SK-N-SH treated with all-trans-retinoic acid at 6 μM for 48 hours (cell line): ENCODE data around the gene CLEC2B.

Source experiments
- CSDC2 ChIP-seq: fragments of 250-450 bp; sonication (Bioruptor Pico); IDR thresholded peaks from 2 replicates; pipeline ENCODE4 v1.5.0; 2020; ENCODE audit warnings: mild to moderate bottlenecking, moderate library complexity
- OSR1 ChIP-seq: fragments of 250-450 bp; sonication (Bioruptor Pico); IDR thresholded peaks from 2 replicates; pipeline ENCODE4 v1.8.0; 2022; ENCODE audit warnings: moderate library complexity, mild to moderate bottlenecking, inconsistent platforms
- RARB ChIP-seq: fragments of 250-450 bp; sonication (Bioruptor Pico); IDR thresholded peaks from 2 replicates; pipeline ENCODE4 v1.8.0; 2021; ENCODE audit warnings: mild to moderate bottlenecking, moderate library complexity
- TCF4 ChIP-seq: fragments of 250-450 bp; sonication (Bioruptor Pico); IDR thresholded peaks from 2 replicates; pipeline ENCODE4 v1.8.0; 2021; ENCODE audit warnings: mild to moderate bottlenecking, moderate library complexity, borderline replicate concordance
- ZFP3 ChIP-seq: fragments of 250-450 bp; sonication (Bioruptor Pico); IDR thresholded peaks from 2 replicates; pipeline ENCODE4 v1.5.0; 2020; ENCODE audit warnings: mild to moderate bottlenecking, moderate library complexity
- ZFP30 ChIP-seq: fragments of 450-650 bp; formaldehyde crosslinking; IDR thresholded peaks from 2 replicates; pipeline ENCODE4 v1.5.0; 2022; ENCODE audit warnings: mild to moderate bottlenecking, moderate library complexity
- ZNF565 ChIP-seq: fragments of 450-650 bp; formaldehyde crosslinking; conservative IDR thresholded peaks from 2 replicates; pipeline ENCODE4 v1.5.0; 2020; ENCODE audit warnings: low read depth, mild to moderate bottlenecking, moderate library complexity
- TF ChIP-seq, protein P1 (sequence below): fragments of 250-450 bp; sonication (Bioruptor Pico); IDR thresholded peaks from 2 replicates; pipeline ENCODE4 v1.8.0; 2020; ENCODE audit warnings: mild to moderate bottlenecking, moderate library complexity, borderline replicate concordance

DNA sequence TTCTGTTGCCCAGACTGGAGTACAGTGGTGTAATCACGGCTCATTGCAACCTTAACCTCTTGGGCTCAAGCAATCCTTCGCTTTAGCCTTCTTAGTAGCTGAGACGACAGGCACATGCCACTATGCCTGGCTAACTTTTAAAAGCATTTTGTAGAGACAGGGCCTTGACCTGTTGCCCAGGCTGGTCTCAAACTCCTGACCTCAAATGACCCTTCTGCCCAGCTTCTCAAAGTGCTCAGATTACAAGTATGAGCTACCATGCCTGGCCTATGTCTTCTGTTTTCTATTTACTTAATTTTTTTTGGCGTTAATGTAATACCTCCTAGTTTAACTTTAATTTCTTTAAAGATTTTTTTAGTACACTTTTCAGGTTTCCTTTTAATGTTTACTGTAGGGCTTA is 62.4 kb downstream of the CLEC2B start:
- TF ChIP-seq, protein P1, sequence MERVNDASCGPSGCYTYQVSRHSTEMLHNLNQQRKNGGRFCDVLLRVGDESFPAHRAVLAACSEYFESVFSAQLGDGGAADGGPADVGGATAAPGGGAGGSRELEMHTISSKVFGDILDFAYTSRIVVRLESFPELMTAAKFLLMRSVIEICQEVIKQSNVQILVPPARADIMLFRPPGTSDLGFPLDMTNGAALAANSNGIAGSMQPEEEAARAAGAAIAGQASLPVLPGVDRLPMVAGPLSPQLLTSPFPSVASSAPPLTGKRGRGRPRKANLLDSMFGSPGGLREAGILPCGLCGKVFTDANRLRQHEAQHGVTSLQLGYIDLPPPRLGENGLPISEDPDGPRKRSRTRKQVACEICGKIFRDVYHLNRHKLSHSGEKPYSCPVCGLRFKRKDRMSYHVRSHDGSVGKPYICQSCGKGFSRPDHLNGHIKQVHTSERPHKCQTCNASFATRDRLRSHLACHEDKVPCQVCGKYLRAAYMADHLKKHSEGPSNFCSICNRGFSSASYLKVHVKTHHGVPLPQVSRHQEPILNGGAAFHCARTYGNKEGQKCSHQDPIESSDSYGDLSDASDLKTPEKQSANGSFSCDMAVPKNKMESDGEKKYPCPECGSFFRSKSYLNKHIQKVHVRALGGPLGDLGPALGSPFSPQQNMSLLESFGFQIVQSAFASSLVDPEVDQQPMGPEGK (CRISPR knock-in tag), result no peak
- TF ChIP-seq OSR1 (CRISPR knock-in tag) (no peak), ZFP30 (CRISPR knock-in tag) (no peak), ZNF565 (no peak), TCF4 (CRISPR knock-in tag) (no peak), RARB (CRISPR knock-in tag) (no peak), CSDC2 (CRISPR knock-in tag) (no peak), ZFP3 (CRISPR knock-in tag) (no peak)
